Activated CD8-positive, alpha-beta memory T cell treated with anti-CD3 and anti-CD28 coated beads, Interleukin-2, amount 50 U/mL, for 48 hours (primary cell): ENCODE measurements around the gene TLDC2.

ENCODE experiments used
- DNase-seq: peaks from one replicate; pipeline ENCODE4 v3.0.0-alpha.2; 2020

Gene TLDC2

DNA sequence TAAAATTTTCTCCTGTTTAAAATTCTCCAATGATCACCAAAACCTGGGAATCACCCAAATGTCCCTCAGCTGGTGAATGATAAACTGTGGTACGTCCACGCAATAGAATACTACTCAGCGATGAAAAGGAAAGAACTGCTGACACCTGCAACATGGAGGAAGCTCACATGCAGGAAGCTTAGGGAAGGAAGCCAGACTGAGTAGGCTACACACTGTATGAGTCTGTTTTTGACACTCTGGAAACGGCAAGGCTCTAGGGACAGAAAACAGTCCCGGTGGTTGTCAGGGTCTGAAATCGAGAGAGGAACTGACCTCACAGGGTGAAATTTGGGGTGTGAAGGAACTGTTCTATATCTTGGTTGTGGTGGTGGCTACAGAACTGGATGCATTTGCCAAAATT is 25.2 kb upstream of the TLDC2 start:
- no peak for DNase-seq

GRCh38 chr20:36851490-36851889 is 24.4 kb upstream of the TLDC2 start:
- no peak for DNase-seq

- DNase-seq = no peak
Measured at GRCh38 chr20:36852187-36852586, 23.8 kb upstream of the TLDC2 start.

DNA sequence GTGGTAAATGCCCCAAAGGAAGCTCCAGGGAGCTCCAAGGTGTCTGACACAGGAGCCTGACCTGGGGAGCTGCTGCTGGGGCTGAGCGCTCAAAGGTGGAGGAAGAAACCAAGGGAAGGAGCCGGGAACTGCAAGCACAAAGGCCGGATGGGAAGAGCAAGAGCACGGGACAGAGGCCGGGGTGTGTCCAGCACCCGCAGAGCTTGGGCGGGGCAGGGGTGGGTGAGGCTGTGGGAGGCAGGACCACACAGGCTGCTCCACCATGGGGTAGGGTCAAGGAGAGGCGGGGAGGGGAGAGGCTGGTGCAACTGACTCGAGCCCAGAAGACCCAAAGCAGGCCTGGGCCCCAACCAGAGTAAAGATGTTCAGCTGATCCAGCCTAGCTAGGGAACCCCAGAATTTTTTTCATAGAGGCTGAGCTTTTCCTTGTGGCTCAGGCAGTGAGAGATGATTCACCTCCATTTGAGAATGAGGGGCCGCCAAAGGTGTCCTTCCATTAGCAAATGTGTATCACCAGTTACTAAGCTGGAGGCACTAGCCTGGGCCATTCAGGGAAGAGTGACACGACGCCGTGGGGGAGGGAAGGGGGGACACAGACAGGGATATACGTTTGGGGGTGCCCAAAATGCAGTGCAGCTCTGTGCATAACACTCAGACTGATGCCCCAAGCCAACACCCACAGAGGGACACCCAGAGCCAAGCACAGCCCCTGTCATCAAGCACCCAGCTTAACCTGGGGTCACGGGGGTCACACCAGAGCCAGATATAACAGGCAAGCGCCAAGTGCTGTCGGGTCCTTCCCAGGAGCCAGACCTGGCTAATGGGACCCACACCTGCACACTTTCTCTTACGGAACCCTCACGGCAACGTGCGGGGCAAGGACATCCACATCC is 21.3 kb upstream of the TLDC2 start:
- DNase-seq = no peak

- no peak for DNase-seq
Measured at GRCh38 chr20:36855241-36855657, 20.7 kb upstream of the TLDC2 start.

DNA sequence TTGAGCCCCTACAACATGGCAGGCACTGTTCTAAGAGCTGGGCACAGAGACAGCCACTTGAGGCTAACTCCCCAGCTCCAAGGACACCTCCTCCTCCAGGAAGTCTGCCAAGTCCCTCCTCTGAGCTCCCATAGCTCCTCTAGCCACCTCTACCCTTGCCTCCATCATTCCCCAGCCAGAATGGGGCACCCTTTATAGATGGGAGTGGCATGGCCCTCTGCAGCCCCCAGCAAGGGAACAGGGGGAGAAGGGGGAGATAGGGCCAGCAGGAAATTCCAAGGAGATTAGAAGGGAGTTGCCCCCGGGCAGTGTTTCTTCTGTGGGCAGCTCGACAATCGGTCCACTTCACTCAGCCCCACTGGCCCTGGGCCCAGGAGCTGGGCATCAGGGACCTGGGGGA is 19.7 kb upstream of the TLDC2 start:
- no peak for DNase-seq

- no peak for DNase-seq
Measured at GRCh38 chr20:36856691-36857635, 19.0 kb upstream of the TLDC2 start.

DNA sequence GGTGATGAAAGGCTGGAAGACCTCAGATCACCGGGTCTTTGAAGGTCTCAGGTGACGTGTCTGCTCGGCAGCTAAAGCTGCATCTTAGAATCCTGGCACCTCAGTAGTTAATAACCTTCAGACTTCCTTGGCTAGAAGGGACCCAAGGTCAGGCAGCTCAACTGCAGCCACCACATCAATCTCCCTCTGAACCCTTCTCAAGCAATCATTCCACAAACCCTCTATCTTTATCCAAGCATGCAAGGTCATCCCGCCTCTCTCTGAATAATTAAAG is 16.7 kb upstream of the TLDC2 start:
- DNase-seq = no peak

- DNase-seq = no peak
Measured at GRCh38 chr20:36859700-36860330, 16.1 kb upstream of the TLDC2 start.

- no peak for DNase-seq
Measured at GRCh38 chr20:36860339-36860738, 15.6 kb upstream of the TLDC2 start.

DNA sequence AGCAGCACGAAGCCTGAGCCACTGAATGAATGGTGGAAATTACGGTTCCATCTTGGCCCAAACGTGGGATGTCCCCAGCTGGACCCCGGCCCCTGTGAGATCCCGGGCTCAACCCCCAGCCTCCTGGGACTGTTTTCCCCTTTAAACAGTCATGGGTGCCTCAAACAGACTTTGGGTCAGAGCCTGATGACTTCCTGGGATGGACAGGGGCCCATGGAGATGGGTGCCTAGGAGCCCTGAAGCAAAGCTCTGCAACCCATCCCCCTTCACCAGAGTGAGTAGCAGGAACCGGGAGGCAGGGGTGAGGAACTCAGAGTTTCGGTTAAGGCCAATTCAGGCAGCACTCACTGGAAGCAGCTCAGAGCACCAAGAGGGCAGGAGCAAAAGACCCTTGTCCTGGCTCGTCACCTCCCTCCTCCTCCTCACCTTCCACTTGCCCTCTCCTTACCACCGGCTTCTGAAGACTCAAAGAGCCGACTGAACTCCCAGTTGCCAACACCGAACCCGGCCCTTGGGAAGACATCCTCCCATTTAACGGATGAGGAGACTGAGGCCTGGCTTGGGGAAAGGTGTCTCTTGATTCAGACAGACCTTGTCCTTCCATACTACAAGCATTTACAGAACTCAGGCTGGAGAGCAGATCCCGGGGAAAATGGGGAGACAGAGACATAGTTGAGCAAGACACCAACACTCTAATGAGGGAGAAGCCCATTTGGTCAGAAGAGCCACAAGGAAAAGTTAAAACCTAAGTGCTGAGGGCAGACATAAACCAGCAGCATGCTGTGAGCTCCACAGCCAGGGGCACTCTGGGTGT is 14.9 kb upstream of the TLDC2 start:
- no peak for DNase-seq

GRCh38 chr20:36861625-36861874 is 14.4 kb upstream of the TLDC2 start:
- no peak for DNase-seq

GRCh38 chr20:36861875-36862801 is 13.8 kb upstream of the TLDC2 start:
- DNase-seq = no peak

GRCh38 chr20:36862857-36863668 is 12.9 kb upstream of the TLDC2 start:
- no peak for DNase-seq

DNA sequence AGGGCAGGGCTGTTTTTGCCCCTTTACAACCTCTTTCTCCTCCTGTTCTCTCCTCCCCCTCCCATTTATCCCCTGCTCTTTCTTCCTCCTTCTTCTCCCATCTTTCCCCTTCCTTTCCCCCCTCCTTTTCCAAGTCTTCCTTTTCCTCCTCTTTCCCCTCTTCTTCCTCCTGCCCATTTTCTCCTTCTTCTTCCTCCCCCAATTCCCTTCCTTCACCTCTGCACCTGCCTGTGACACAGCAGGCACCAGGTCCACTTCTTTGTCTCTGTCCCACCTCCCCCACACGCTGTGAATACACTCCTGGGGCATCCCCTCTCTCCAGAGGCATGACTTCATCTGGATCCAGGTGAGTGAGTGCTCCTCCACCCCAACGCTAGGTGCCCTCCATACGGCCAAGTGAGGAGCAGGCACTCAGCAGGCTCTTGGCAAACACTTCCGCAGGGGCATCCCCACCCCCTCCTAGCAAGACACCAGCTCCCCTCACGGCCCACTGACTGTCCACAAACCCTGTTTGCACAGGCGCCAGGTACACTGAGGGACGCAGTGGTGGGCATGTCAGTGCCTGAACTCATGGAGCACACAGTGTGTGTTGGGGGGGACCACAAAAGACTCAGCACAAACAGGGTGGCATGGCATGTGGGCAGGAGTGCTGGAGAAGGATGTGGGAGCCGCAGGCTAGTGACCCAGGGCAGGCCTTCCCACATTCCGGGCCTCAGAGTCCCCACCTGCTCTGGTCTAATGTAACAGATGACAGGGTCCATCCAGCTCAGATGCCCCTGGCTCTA is 10.7 kb upstream of the TLDC2 start:
- DNase-seq = no peak

DNA sequence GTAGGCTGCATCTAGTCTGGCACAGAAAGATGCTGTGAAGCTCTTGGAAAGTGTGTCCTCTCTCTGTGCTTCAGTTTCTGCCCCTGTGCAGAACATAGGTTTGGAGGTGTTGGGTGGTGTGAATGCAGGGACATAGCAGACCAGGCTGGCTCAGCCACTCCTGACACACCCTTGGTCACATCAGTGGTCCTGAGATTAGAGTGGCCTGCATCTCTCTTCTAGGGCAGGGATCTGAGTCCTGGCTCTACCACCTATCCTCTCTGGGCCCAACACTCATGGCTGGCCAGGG is 10.1 kb upstream of the TLDC2 start:
- no peak for DNase-seq

DNA sequence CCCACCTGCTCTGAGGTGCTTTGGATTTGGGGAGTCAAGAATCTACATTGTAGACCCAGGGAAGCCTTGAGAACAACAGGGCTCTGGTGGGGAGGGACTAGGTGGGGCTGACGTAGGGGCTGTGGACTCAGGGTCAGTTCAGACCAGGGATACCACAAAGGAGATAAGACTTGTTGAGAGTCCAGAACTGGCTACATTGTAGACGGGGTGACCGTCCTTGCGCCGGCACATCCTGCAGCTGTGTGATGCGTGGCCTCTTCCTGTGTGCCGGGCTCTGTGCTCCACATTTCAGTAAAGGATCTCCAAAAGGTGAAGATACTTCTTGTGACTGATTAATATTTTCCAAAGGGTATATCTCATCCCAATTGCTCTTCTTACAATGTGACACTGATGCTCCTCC is 9.8 kb upstream of the TLDC2 start:
- no peak for DNase-seq

GRCh38 chr20:36866681-36867495 is 9.1 kb upstream of the TLDC2 start:
- no peak for DNase-seq
